ENCODE results near the gene EGFR.
A peak's percentile ranks its signal among the peaks of the same experiment; 100 is the strongest.

Gene EGFR

GRCh38 chr7:55189878-55190436 is 171.1 kb downstream of the EGFR start:
- DNase-seq (ENCODE audit: low read depth), result no peak

- no peak for DNase-seq (ENCODE audit: low read depth)
These were observed 171.8 kb downstream of the EGFR start for GRCh38 chr7:55190511-55191160.

- DNase-seq (ENCODE audit: low read depth), result no peak
These were observed 172.5 kb downstream of the EGFR start for GRCh38 chr7:55191161-55191925.

- no peak for DNase-seq (ENCODE audit: low read depth)
These were observed 173.3 kb downstream of the EGFR start for GRCh38 chr7:55191926-55192692.

GRCh38 chr7:55192723-55193122 is 173.9 kb downstream of the EGFR start:
- DNase-seq (ENCODE audit: low read depth), result peak; percentile 47

- no peak for DNase-seq (ENCODE audit: low read depth)
These were observed 174.4 kb downstream of the EGFR start for GRCh38 chr7:55193245-55193644.

GRCh38 chr7:55194522-55194921 is 175.7 kb downstream of the EGFR start:
- no peak for DNase-seq (ENCODE audit: low read depth)

GRCh38 chr7:55198634-55199392 is 180.0 kb downstream of the EGFR start:
- DNase-seq (ENCODE audit: low read depth), result no peak

GRCh38 chr7:55199418-55199817 is 180.6 kb downstream of the EGFR start:
- no peak for DNase-seq (ENCODE audit: low read depth)

GRCh38 chr7:55200441-55200840 is 181.6 kb downstream of the EGFR start:
- DNase-seq (ENCODE audit: low read depth), result no peak

GRCh38 chr7:55202150-55202913 is 183.5 kb downstream of the EGFR start:
- no peak for DNase-seq (ENCODE audit: low read depth)

GRCh38 chr7:55203300-55203699 is 184.5 kb downstream of the EGFR start:
- no peak for DNase-seq (ENCODE audit: low read depth)

GRCh38 chr7:55205124-55205955 is 186.5 kb downstream of the EGFR start:
- no peak for DNase-seq (ENCODE audit: low read depth)

GRCh38 chr7:55206235-55207029 is 187.6 kb downstream of the EGFR start:
- no peak for DNase-seq (ENCODE audit: low read depth)

- DNase-seq (ENCODE audit: low read depth), result no peak
These were observed 188.8 kb downstream of the EGFR start for GRCh38 chr7:55207436-55208125.

- no peak for DNase-seq (ENCODE audit: low read depth)
These were observed 190.5 kb downstream of the EGFR start for GRCh38 chr7:55209366-55209765.

- no peak for DNase-seq (ENCODE audit: low read depth)
These were observed 191.4 kb downstream of the EGFR start for GRCh38 chr7:55210176-55210575.

GRCh38 chr7:55210716-55211115 is 191.9 kb downstream of the EGFR start:
- no peak for DNase-seq (ENCODE audit: low read depth)

GRCh38 chr7:55211726-55212125 is 192.9 kb downstream of the EGFR start:
- DNase-seq (ENCODE audit: low read depth), result no peak
